Fibroblast of skin of back (primary cell): Measurements from ENCODE around the gene SLC30A3.

Experiments
- DNase-seq: peaks from one replicate; pipeline ENCODE4 v3.0.0-alpha.2; 2013

Gene SLC30A3

DNA sequence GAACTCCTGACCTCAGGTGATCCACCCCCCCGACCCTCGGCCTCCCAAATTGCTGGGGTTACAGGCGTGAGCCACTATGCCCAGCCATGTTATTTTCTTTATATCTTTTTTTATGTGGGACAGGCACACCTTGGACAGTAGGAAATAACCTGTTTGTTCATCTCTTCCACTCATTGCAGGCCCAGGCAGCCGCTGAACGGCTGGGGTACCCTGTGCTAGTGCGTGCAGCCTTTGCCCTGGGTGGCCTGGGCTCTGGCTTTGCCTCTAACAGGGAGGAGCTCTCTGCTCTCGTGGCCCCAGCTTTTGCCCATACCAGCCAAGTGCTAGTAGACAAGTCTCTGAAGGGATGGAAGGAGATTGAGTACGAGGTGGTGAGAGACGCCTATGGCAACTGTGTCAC is 37.3 kb downstream of the SLC30A3 start:
- no peak for DNase-seq

DNA sequence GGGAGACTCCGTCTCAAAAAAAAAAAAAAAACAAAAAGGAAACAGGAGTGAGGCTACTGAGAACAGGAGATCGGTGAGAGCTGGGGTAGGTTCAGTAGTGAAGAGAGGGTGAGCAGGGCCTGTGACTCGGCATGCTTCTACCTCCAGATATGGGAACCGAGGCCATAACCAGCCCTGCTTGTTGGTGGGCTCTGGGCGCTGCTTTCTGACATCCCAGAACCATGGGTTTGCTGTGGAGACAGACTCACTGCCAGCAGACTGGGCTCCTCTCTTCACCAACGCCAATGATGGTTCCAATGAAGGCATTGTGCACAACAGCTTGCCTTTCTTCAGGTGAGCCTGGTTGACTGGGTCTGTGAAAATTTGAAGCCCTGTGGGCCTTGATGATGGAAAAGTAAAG is 39.4 kb downstream of the SLC30A3 start:
- no peak for DNase-seq

GRCh38 chr2:27222407-27222806 is 40.4 kb downstream of the SLC30A3 start:
- no peak for DNase-seq

GRCh38 chr2:27221166-27221565 is 41.7 kb downstream of the SLC30A3 start:
- DNase-seq = no peak

DNA sequence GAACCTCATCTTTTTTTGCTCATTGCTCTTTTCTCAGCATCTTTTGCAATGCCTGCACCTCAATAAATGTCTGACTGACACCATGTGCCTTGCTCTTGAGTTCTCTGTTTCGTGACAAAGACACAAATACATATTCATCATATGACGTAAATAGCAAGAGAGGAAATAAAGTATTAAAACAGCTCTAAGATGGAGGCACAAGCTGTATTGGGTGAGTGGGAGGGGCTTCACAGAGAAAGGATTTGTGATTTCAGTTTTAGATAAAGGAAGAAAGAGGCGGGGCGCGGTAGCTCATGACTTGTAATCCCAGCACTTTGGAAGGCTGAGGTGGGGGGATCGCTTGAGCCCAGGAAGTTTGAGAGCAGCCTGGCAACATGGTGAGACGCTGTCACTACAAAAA is 42.8 kb downstream of the SLC30A3 start:
- DNase-seq = no peak

GRCh38 chr2:27219091-27219490 is 43.8 kb downstream of the SLC30A3 start:
- DNase-seq = no peak

DNA sequence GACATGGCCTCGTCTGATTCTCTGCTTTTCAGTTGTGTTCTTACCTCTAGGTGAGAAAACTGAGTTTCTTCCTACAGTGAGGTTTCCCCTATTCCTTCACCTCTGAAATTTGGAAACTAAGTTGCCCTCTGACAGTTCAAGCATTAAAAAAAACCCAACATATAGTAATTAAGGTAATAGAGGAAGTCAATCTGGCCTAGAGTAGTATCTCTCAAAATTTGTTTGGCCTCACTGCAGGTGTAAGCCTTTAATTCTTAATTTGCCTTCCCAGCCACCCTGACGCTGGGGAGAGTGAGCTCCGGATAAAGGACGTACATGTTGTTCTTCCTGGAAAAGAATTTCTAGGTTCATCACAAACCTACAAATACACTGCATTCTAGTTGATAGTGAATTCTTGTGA is 44.2 kb downstream of the SLC30A3 start:
- no peak for DNase-seq

DNA sequence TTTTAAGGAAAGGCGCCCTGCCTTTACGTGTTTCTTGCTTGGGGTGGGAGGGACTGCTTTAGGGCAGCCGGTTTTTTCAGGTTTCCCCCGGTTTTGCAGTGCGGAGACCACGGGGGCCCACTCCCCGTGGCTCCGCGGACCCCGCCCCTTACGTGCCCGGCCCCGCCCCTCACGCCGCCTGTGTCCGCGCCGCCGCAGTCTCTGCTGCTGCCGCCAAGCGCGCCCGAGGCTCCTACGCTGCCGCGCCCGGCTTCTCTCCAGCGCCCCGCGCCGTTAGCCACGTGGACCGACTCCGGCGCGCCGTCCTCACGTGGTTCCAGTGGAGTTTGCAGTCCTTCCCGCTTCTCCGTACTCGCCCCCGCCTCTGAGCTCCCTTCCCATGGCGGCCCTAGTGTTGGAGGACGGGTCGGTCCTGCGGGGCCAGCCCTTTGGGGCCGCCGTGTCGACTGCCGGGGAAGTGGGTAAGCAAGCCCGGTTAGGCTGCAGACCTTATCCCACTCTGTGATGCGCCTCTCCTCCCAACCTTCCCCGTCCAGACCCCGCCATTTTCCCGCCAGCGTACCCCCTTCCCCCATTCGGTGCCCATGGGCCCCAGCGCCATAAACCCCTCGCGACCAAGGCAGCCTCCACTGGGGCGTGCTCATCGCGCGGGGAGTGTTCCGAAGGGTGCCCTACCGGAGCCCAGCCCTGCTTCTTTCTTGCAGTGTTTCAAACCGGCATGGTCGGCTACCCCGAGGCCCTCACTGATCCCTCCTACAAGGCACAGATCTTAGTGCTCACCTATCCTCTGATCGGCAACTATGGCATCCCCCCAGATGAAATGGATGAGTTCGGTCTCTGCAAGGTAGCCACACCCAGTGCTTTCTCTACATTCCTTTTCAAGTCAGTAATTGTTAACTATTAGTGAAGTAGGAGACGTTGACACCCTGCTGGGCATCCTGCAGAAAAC is 45.4 kb downstream of the SLC30A3 start, which contains the start of gene CAD:
CAD (plus strand) TSS at position 197 of the 949 bp plus-strand sequence; CDS start at position 380, 183 bp downstream.
- DNase-seq = peak; percentile 83

DNA sequence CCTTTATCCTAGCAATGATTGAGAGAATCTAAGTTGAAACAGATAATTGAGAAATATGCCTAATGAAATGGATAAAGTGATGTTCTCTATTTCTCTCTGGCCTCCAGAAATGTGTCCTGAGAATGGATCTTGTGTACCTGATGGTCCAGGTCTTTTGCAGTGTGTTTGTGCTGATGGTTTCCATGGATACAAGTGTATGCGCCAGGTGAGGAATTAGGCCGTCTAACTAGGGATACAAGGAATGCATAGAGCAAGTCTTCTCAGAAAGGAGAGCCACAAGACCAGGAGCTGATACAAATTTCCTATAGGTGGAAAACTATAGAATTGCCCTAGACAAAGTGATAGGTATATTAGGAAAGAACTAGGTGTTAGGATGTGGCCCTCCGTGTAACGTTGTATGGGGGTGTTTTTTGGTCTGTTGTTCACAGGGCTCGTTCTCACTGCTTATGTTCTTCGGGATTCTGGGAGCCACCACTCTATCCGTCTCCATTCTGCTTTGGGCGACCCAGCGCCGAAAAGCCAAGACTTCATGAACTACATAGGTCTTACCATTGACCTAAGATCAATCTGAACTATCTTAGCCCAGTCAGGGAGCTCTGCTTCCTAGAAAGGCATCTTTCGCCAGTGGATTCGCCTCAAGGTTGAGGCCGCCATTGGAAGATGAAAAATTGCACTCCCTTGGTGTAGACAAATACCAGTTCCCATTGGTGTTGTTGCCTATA is 46.3 kb downstream of the SLC30A3 start:
- DNase-seq = no peak

- peak; percentile 18 for DNase-seq
These were observed 47.9 kb downstream of the SLC30A3 start for GRCh38 chr2:27214941-27215340.

DNA sequence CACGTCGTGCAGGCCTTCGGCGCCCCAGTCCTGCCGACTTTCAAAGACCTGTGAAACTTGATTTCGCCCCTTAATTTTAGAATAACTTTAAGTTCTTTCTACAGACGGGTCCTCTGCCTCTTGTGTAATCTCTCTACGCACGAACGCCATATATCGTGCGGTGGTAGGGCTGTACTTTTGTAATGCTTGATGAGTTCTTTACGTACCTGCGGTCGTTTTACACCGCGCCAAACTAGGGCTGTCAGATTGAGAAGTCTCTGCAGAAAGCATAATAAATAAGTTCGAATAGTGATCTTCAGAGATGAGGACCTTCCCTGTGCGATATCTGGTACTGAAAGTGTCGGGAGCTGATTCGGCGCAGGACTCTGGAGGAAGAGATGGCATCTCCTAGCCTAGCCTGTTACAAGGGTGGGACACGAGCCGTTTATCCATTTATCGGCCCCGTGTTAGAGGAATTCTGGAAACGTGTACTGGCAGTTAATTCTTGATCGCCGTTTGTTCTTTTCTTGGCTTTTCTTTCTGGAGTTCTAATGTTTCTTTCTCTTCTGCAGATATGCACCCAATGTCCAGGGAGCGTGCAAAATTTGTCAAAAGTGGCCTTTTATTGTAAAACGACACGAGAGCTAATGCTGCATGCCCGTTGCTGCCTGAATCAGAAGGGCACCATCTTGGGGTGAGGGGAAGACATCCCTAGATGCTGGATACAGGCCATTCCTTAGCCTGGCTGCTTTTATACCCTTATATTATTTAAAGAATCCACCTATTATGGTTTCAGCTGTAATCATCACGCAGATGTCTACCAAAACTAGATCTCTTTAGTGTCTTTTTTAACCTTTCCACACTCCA is 50.0 kb downstream of the SLC30A3 start:
- peak; percentile 48 for DNase-seq

DNA sequence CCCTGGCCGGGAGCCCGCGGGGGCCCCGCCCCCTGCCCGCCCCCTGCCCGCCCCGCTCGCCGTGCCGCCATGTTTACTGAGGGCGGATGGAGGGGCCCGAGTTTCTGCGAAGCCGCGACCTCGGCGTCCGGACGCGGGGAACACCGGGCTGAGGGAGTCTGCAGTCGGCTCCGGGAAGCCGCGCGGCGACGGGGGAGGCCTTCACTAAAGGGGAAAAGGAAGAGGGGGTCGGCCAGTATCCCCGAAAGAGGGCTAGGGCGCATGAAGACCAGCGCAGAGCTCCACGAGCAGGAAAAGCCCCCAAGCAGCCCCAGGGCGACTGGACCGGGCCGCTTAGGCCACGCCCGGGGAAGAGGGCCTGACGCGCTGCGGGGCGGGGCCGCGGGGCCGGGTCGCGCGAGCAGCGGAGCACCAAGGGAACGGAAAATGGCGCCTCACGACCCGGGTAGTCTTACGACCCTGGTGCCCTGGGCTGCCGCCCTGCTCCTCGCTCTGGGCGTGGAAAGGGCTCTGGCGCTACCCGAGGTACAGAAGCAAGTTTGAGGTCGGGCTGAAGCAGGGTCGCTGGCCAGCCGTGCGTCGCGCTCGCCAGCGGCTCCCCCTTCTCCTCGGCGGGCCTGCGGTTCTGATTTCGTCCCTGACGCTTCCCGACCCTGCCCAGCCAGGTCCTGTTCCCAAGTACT is 50.8 kb downstream of the SLC30A3 start, which contains the start of the genes ATRAID and SLC5A6:
ATRAID (plus strand) TSS at position 99 of the 683 bp plus-strand sequence; CDS start at position 427, 328 bp downstream.
SLC5A6 (minus strand) TSS at position 326 of the 683 bp plus-strand sequence. CDS start 4,618 bp downstream, outside the sequence.
- peak; percentile 88 for DNase-seq

DNA sequence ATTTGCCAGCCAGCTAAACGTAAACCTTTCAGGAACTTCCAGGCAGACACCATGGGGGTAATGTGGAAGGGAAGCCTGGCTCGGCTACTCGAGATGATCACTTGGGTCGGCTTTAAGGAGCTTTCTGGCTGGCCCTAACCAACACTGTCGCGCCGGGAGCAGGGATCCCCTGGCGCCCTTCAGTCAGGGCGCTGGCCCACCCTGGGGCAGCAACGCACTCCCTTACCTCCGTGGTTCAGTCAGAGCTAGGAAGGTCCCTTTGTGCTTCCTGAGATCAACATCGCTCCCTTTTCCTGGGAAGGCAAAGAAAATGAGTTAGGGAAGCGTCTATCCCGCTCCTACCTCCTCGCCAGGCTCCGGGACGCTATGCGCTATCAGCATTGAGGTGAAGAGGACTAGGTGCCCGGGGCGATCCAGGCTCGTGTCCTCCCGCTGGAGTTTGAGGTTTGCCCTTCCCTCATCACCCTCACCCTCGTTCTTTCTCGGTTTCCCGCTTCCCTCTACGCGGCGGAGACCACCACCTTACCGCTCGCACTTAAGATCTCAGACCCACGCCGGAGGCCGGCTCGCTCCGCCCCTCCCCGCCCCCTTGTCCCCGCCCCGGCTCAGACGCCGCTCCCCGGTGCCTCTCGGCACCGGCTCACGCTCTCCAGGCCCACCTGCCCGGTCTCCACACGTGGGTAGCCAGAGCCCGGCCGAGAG is 51.5 kb downstream of the SLC30A3 start:
- peak; percentile 4 for DNase-seq

DNA sequence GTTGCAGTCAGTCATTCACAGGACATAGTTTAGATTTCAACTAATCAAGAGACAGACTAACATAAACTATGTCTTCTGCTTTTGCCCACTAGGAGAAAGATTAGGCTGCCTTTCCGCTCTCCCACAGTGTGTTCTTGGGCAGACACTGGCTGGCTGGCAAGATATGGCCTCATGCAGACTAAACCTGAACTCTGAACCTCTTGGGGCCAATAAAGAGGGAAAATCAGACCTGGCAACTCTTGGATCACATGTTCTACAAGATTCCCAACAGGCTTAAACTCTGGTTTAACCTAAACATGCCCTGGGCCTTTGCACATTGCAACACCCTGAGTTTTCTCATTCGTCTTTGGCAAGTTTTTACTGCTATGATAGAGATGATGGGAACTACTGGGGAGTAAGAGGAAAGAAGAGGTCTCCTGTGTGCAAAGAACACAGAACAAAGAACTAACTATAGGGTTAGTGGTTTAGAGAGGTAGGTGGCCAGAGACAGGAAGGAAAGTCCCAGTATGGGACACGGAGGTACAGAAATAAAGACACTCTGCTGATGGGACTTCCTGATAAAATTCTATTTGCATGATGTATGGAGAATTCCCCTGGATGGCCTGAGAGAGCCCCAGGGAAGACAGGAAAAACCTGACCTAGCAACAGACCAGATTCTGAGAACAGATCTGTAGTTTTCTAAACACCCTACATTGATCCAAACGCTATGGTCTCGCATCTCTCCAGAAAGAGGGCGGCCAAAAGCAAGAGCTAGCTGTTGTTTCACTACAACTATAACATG is 53.0 kb downstream of the SLC30A3 start:
- no peak for DNase-seq

GRCh38 chr2:27208486-27209050 is 54.3 kb downstream of the SLC30A3 start:
- no peak for DNase-seq

DNA sequence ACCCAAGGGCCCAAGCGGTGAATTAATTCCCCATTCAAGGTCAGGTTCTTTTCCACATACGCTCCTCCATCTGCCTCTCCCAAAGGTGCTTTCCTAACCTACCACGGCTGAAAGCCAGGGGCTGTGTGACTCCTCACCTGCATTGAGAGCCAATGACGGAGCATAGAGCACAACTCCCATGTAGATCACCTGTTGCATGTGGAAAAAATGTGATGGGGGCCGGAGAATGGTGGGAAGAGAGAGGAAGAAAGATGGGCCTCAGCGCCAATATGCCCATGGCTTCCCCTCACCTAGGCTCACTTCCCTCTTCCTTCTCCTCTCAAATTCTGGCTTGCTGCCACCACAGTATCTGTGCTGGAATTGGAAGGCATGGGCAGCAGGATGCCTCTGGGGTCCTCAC is 56.5 kb downstream of the SLC30A3 start:
- DNase-seq = no peak

GRCh38 chr2:27205206-27205605 is 57.6 kb downstream of the SLC30A3 start:
- DNase-seq = no peak

DNA sequence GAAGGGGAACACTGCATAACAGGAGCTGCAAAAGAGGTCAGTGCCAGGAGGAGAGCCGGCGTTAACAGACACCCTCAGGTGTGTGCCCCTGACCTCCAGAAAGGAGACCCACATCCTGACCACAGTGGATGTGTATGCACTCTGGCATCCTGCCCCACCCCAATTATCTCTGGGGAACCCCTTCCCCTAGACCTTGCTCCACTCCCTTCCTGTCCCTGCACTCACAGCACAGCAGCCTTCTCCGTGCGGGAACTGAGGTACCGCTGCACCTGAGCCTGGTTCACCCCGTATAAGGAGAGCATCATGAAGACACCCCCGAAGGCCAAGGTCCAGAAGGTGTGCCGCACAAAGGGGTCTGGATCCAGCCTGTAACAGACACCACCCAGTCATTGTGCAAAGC is 58.3 kb downstream of the SLC30A3 start:
- no peak for DNase-seq

- no peak for DNase-seq
These were observed 59.1 kb downstream of the SLC30A3 start for GRCh38 chr2:27203741-27204140.
